Measurements from ENCODE around the gene IRAG1.

Gene IRAG1

GRCh38 chr11:10655943-10656576 is 37.5 kb downstream of the IRAG1 start:
- CTCF ChIA-PET: interaction anchor here (0.8 to 6.2 kb wide), 16 partner anchors 9 to 250 kb away, joined by 3 to 34 read pairs (median 4); partner anchors contain the start of gene RNF141
- TF ChIP-seq CTCF (IDR thresholded peaks at IDR 0.05; ENCODE audit: insufficient read depth, low read length, missing control alignments): no peak
- H3K4me3 ChIP-seq (ENCODE audit: low read depth, low read length): no peak overlapping the region
- DNase-seq (ENCODE audit: low read depth, low spot score): no peak
- POLR2A ChIA-PET: interaction anchor here (0.7 kb wide), 1 partner anchor 10 kb away, joined by 3 read pairs; no protein-coding TSS in a partner anchor

GRCh38 chr11:10655227-10655626 is 38.3 kb downstream of the IRAG1 start:
- no peak for DNase-seq (ENCODE audit: low read depth, low spot score)
- ChIA-PET CTCF (interaction anchor here (0.8 to 6.2 kb wide), 32 partner anchors 8 to 251 kb away, joined by 3 to 34 read pairs (median 6); partner anchors contain the start of genes AMPD3 and RNF141), POLR2A (no interaction called here)

GRCh38 chr11:10654811-10655150 is 38.8 kb downstream of the IRAG1 start:
- ChIA-PET POLR2A (interaction anchor here (1.0 kb wide), 1 partner anchor 81 kb away, joined by 3 read pairs; no protein-coding TSS in a partner anchor), CTCF (interaction anchor here (0.8 to 6.2 kb wide), 30 partner anchors 8 to 251 kb away, joined by 3 to 34 read pairs (median 5); partner anchors contain the start of genes AMPD3 and RNF141)
- DNase-seq (ENCODE audit: low read depth, low spot score): no peak
- no peak overlapping the region for H3K4me3 ChIP-seq (ENCODE audit: low read depth, low read length)
- TF ChIP-seq CTCF (IDR thresholded peaks at IDR 0.05; ENCODE audit: insufficient read depth, low read length, missing control alignments): no peak

More at GRCh38 chr11:10655227-10655626, 38.3 kb downstream of the IRAG1 start:
- H3K4me3 ChIP-seq (ENCODE audit: low read depth, low read length): no peak overlapping the region
- no peak for TF ChIP-seq CTCF (IDR thresholded peaks at IDR 0.05; ENCODE audit: insufficient read depth, low read length, missing control alignments)

GRCh38 chr11:10653946-10654810 is 39.4 kb downstream of the IRAG1 start:
- H3K4me3 ChIP-seq (ENCODE audit: low read depth, low read length): no peak overlapping the region
- no peak for TF ChIP-seq CTCF (IDR thresholded peaks at IDR 0.05; ENCODE audit: insufficient read depth, low read length, missing control alignments)
- ChIA-PET POLR2A (interaction anchor here (1.0 kb wide), 1 partner anchor 81 kb away, joined by 3 read pairs; no protein-coding TSS in a partner anchor), CTCF (interaction anchor here (0.8 to 6.2 kb wide), 40 partner anchors 8 to 275 kb away, joined by 3 to 34 read pairs (median 5); partner anchors contain the start of genes AMPD3 and RNF141)
- no peak for DNase-seq (ENCODE audit: low read depth, low spot score)

GRCh38 chr11:10653261-10653660 is 40.3 kb downstream of the IRAG1 start:
- H3K4me3 ChIP-seq (ENCODE audit: low read depth, low read length): no peak overlapping the region
- ChIA-PET POLR2A (no interaction called here), CTCF (interaction anchor here (0.7 to 6.2 kb wide), 17 partner anchors 9 to 274 kb away, joined by 3 to 34 read pairs (median 6); partner anchors contain the start of gene RNF141)
- no peak for TF ChIP-seq CTCF (IDR thresholded peaks at IDR 0.05; ENCODE audit: insufficient read depth, low read length, missing control alignments)
- DNase-seq (ENCODE audit: low read depth, low spot score): no peak
